ENCODE results near the gene UTP4. TPM values are rescaled to one million over a fixed set of nuclear protein-coding genes. Genes with fewer than 3 reads are reported as not detected.

Gene UTP4
- total RNA-seq, 2 experiments from 2014 or later, result 21.1 to 67.3 TPM

DNA sequence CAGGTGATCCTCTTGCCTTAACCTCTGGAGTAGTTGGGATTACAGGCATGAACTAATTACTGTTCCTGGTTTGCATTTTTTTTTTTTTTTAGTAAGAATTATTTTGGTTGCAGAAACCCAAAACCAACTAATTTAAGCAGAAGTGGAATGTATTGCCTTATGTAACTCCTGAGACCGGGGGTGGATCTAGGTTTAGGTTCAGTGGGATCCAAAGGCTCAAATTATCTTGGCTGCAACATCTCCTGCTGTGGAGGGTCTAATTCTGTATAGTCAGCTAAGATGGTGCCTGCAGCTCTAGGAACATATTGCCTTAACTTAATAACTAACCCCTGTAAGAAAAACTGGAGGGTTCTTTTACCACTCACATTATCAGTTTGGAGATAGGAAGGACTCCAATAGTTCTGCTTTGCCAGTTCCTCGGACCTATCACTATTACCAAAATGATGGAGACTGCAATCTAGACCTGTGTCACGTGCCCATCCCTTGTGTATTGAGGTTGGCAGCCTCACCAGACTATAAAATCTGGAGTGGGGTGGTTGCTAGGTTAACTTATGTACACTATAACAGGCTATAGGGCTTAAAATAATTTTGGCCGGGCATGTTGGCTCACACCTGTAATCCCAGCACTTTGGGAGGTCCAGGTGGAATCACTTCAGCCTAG is 63.0 kb downstream of the UTP4 start:
- no peak overlapping the region for H3K4me3 ChIP-seq (ENCODE audit: low read depth, low read length, poor library complexity, severe bottlenecking)
- no TSS peak for BruUV-seq (replicated peaks)
- ChIA-PET CTCF (ENCODE audit: unreplicated experiment) (no interaction called here), POLR2A (interaction anchor here (0.6 to 0.9 kb wide), 4 partner anchors 13 to 224 kb away, joined by 3 to 4 read pairs (median 4); no protein-coding TSS in a partner anchor)
- H3K9me3 ChIP-seq (ENCODE audit: low read length), result no peaks in the 10 kb centered on the region
- TF ChIP-seq CTCF (conservative IDR thresholded peaks at IDR 0.05; ENCODE audit: low read length), result no peak
- no peak for TF ChIP-seq EZH2phosphoT487 (IDR thresholded peaks at IDR 0.05; ENCODE audit: borderline replicate concordance, low read depth, low read length)
- 0 out of 2 replicates have a peak, but pooled peaks cover 14% of the 10 kb centered on the region for H4K20me1 ChIP-seq (ENCODE audit: insufficient read depth, low read length)
- intact Hi-C loops (cut with micrococcal nuclease; ENCODE audit: unreplicated experiment), result no loop called here
- H3K79me2 ChIP-seq (ENCODE audit: insufficient read depth, low read depth, low read length), result peaks cover 58% of the 10 kb centered on the region
- H3K27ac ChIP-seq (ENCODE audit: low read depth, low read length, poor library complexity, severe bottlenecking), result no peak overlapping the region
- no peaks in the 10 kb centered on the region for H3K36me3 ChIP-seq (ENCODE audit: insufficient read depth, low read length)
- H3K4me2 ChIP-seq (ENCODE audit: low read length), result no peak overlapping the region
- peaks cover 6% of the 10 kb centered on the region for H3K4me1 ChIP-seq (ENCODE audit: insufficient read depth, low read length, poor library complexity, severe bottlenecking)
- H2AFZ ChIP-seq (ENCODE audit: low read length), result no peak overlapping the region
- H3K9me2 ChIP-seq (ENCODE audit: insufficient read depth, low read length), result no peaks in the 10 kb centered on the region
- DNase-seq (ENCODE audit: low spot score), result no peak

GRCh38 chr16:69197573-69197972 is 65.1 kb downstream of the UTP4 start:
- Histone ChIP-seq H2AFZ (ENCODE audit: low read length) (no peak overlapping the region), H3K9me3 (ENCODE audit: low read length) (no peaks in the 10 kb centered on the region), H3K4me2 (ENCODE audit: low read length) (no peak overlapping the region), H4K20me1 (ENCODE audit: insufficient read depth, low read length) (0 out of 2 replicates have a peak, but pooled peaks cover 14% of the 10 kb centered on the region), H3K27ac (ENCODE audit: low read depth, low read length, poor library complexity, severe bottlenecking) (no peak overlapping the region), H3K4me1 (ENCODE audit: insufficient read depth, low read length, poor library complexity, severe bottlenecking) (no peaks in the 10 kb centered on the region), H3K9me2 (ENCODE audit: insufficient read depth, low read length) (no peaks in the 10 kb centered on the region), H3K36me3 (ENCODE audit: insufficient read depth, low read length) (no peaks in the 10 kb centered on the region), H3K4me3 (ENCODE audit: low read depth, low read length, poor library complexity, severe bottlenecking) (no peak overlapping the region), H3K79me2 (ENCODE audit: insufficient read depth, low read depth, low read length) (peaks cover 42% of the 10 kb centered on the region)
- intact Hi-C loops (cut with micrococcal nuclease; ENCODE audit: unreplicated experiment), result no loop called here
- TF ChIP-seq CTCF (conservative IDR thresholded peaks at IDR 0.05; ENCODE audit: low read length), result no peak
- no peak for TF ChIP-seq EZH2phosphoT487 (IDR thresholded peaks at IDR 0.05; ENCODE audit: borderline replicate concordance, low read depth, low read length)
- no TSS peak for BruUV-seq (replicated peaks)
- DNase-seq (ENCODE audit: low spot score), result no peak
- ChIA-PET POLR2A (interaction anchor here (0.6 to 2.4 kb wide), 2 partner anchors 9 to 12 kb away, joined by 3 to 5 read pairs; no protein-coding TSS in a partner anchor), CTCF (ENCODE audit: unreplicated experiment) (no interaction called here)

- Histone ChIP-seq H4K20me1 (ENCODE audit: insufficient read depth, low read length) (0 out of 2 replicates have a peak, but pooled peaks cover 7% of the 10 kb centered on the region), H3K4me3 (ENCODE audit: low read depth, low read length, poor library complexity, severe bottlenecking) (no peak overlapping the region), H3K4me1 (ENCODE audit: insufficient read depth, low read length, poor library complexity, severe bottlenecking) (no peaks in the 10 kb centered on the region), H3K9me3 (ENCODE audit: low read length) (no peaks in the 10 kb centered on the region), H2AFZ (ENCODE audit: low read length) (no peak overlapping the region), H3K79me2 (ENCODE audit: insufficient read depth, low read depth, low read length) (peaks cover 26% of the 10 kb centered on the region), H3K9me2 (ENCODE audit: insufficient read depth, low read length) (no peaks in the 10 kb centered on the region), H3K27ac (ENCODE audit: low read depth, low read length, poor library complexity, severe bottlenecking) (no peak overlapping the region), H3K36me3 (ENCODE audit: insufficient read depth, low read length) (no peaks in the 10 kb centered on the region), H3K4me2 (ENCODE audit: low read length) (no peak overlapping the region)
- ChIA-PET CTCF (ENCODE audit: unreplicated experiment) (interaction anchor here (0.6 kb wide), 1 partner anchor 14 kb away, joined by 5 read pairs; no protein-coding TSS in a partner anchor), POLR2A (interaction anchor here (0.6 to 2.4 kb wide), 3 partner anchors 9 to 835 kb away, joined by 3 to 5 read pairs (median 3); no protein-coding TSS in a partner anchor)
- TF ChIP-seq CTCF (conservative IDR thresholded peaks at IDR 0.05; ENCODE audit: low read length), result no peak
- no peak for TF ChIP-seq EZH2phosphoT487 (IDR thresholded peaks at IDR 0.05; ENCODE audit: borderline replicate concordance, low read depth, low read length)
- intact Hi-C loops (cut with micrococcal nuclease; ENCODE audit: unreplicated experiment), result no loop called here
- no peak for DNase-seq (ENCODE audit: low spot score)
- BruUV-seq (replicated peaks), result no TSS peak
Observed at GRCh38 chr16:69199382-69199781, 66.9 kb downstream of the UTP4 start.

Measured in OCI-LY7 (cell line).